ENCODE measurements around the gene PTPA.
"Not testable (repeated sequence)": the region's sequence is repeated elsewhere in the genome, so short reads cannot be mapped to it uniquely, and the experiment has no call there.

PTPA gene

DNA sequence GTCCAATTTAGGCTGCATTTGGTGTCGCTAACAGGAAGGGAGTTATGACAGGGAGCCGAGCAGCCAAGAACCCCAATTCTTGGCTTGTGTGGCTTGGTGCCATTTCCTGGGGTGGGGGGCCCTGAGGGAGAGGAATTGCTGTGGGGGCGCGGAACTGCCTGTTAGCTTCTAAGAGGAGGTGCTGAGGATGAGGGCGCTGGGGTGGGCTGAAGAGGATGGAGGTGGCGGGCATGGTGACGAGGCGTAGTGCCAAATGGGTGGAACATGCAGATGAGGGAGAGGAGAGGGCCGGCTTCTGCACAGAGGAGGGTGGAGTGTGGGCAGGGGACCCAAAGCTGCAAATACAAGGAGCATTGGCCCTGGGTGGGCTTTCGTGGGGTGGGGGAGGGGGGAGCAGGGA is 38.9 kb downstream of the PTPA start:
- H3K4me1 ChIP-seq (ENCODE audit: insufficient read depth, low read length) = peaks cover 19% of the 10 kb centered on the region
- H3K9me3 ChIP-seq (ENCODE audit: low read length) = no peaks in the 10 kb centered on the region
- H3K36me3 ChIP-seq (ENCODE audit: insufficient read depth, low read length) = no peaks in the 10 kb centered on the region
- H2AFZ ChIP-seq (ENCODE audit: low read depth, low read length) = no peak overlapping the region
- no peaks in the 10 kb centered on the region for H3K27me3 ChIP-seq (ENCODE audit: insufficient read depth, low read length)
- no peak overlapping the region for H3K4me3 ChIP-seq (ENCODE audit: low read length)

DNA sequence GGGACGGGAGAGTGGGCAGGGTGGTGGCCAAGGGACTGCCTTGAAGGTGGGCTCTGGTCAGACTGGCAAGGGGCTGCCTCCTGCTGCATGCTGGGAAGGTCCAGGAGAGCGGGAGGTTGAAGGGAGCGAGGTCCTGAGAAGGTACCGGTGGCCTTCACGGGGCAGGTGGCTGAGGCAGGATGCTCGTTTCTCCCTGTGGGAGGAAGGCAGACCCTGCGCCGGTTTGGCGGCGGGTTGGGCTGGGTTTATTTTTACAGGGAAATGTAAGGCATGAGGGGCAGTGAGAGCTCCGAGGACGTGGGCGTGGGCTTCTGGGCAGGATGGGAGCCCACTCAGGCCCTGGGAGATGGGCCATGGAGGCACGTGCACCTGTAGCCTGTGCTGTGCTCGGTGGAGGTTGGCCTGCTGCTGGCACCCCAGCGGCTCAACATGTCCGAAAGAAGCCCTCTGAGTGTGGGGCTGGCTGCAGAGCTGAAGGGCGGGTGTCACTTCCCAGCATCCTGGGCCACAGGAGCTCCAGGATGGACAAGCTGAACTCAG is 39.5 kb downstream of the PTPA start:
- H3K27me3 ChIP-seq (ENCODE audit: insufficient read depth, low read length) = no peaks in the 10 kb centered on the region
- H2AFZ ChIP-seq (ENCODE audit: low read depth, low read length) = no peak overlapping the region
- H3K36me3 ChIP-seq (ENCODE audit: insufficient read depth, low read length) = no peaks in the 10 kb centered on the region

DNA sequence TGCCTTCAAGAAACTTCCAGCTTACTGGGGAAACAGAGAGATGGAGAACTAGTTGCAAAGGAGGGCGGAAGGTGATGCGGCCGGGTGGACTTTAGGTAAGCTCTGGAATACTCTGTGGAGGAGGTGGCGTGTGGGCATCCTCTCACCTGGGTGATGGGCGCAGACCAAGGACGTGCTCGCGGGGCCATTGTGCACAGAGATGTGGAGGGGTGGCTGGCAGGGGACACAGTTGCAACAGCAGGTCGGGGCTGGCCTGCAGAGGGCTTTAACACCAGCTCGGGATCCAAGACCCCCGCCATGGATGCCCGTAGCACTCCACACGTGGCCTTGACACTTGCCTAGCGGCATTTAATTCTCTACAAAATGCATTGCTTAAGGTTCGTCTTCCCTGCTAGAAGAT is 40.3 kb downstream of the PTPA start:
- Histone ChIP-seq H3K9me3 (ENCODE audit: low read length) (no peaks in the 10 kb centered on the region), H3K4me1 (ENCODE audit: insufficient read depth, low read length) (peaks cover 5% of the 10 kb centered on the region), H2AFZ (ENCODE audit: low read depth, low read length) (no peak overlapping the region), H3K4me3 (ENCODE audit: low read length) (no peak overlapping the region), H3K27me3 (ENCODE audit: insufficient read depth, low read length) (no peaks in the 10 kb centered on the region), H3K36me3 (ENCODE audit: insufficient read depth, low read length) (no peaks in the 10 kb centered on the region)

More for the DNA sequence above, 39.5 kb downstream of the PTPA start:
- Histone ChIP-seq H3K4me3 (ENCODE audit: low read length) (no peak overlapping the region), H3K9me3 (ENCODE audit: low read length) (no peaks in the 10 kb centered on the region), H3K4me1 (ENCODE audit: insufficient read depth, low read length) (peaks cover 13% of the 10 kb centered on the region)

DNA sequence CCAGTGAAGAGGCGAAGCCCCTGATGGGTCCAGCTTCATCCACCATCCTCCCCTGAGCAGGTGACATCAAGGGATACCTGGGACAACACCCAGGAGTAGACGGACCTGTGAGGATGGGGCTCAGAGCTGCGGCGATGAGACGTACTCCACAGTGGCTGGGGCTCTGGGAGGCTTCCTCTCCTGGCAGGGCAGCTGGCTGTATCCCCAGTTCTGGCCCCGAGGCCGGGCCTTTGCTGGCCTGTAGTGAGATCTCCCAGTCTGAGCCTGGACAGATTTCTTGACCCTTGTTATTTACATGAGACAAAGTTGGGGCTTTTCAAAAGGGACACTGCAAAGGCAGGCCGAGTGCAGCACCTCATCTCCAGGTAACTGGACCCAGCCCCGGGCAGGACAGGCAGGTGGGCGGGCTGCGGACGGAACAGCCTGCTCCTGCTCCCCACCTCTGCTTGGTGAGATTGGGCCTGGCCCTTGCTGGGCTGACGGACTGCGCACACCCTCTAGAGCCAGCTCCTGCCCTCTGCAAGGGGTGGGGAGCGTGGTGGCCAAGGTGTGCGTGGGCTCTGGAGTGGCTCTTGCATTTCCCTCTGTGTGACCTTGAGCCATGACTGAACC is 43.8 kb downstream of the PTPA start:
- Histone ChIP-seq H3K4me1 (ENCODE audit: insufficient read depth, low read length) (no peaks in the 10 kb centered on the region), H3K36me3 (ENCODE audit: insufficient read depth, low read length) (no peaks in the 10 kb centered on the region), H3K27me3 (ENCODE audit: insufficient read depth, low read length) (no peaks in the 10 kb centered on the region), H2AFZ (ENCODE audit: low read depth, low read length) (no peak overlapping the region), H3K9me3 (ENCODE audit: low read length) (no peaks in the 10 kb centered on the region), H3K4me3 (ENCODE audit: low read length) (no peak overlapping the region)

DNA sequence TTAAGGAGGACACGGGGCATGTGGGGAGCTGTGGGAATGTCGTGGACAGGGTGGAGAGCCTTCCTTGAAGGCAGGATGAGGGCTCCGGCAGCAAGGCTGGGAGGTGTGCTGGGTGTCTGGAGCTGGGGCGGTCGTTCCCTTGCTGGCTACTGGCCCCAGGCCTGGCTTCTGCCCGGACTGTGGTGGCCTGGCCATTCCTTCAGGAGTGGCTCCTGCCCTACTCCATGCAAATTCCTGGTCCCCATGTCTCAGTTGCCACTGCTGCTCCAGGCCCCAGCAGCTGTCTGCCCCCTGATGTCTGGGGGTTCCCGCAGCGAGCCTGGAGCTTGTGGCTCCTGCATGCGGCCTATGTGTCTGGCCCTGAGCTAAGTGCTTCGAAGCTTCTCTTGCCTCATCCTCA is 44.9 kb downstream of the PTPA start:
- Histone ChIP-seq H2AFZ (ENCODE audit: low read depth, low read length) (no peak overlapping the region), H3K4me1 (ENCODE audit: insufficient read depth, low read length) (no peaks in the 10 kb centered on the region), H3K4me3 (ENCODE audit: low read length) (no peak overlapping the region), H3K9me3 (ENCODE audit: low read length) (no peaks in the 10 kb centered on the region), H3K27me3 (ENCODE audit: insufficient read depth, low read length) (no peaks in the 10 kb centered on the region), H3K36me3 (ENCODE audit: insufficient read depth, low read length) (no peaks in the 10 kb centered on the region)

DNA sequence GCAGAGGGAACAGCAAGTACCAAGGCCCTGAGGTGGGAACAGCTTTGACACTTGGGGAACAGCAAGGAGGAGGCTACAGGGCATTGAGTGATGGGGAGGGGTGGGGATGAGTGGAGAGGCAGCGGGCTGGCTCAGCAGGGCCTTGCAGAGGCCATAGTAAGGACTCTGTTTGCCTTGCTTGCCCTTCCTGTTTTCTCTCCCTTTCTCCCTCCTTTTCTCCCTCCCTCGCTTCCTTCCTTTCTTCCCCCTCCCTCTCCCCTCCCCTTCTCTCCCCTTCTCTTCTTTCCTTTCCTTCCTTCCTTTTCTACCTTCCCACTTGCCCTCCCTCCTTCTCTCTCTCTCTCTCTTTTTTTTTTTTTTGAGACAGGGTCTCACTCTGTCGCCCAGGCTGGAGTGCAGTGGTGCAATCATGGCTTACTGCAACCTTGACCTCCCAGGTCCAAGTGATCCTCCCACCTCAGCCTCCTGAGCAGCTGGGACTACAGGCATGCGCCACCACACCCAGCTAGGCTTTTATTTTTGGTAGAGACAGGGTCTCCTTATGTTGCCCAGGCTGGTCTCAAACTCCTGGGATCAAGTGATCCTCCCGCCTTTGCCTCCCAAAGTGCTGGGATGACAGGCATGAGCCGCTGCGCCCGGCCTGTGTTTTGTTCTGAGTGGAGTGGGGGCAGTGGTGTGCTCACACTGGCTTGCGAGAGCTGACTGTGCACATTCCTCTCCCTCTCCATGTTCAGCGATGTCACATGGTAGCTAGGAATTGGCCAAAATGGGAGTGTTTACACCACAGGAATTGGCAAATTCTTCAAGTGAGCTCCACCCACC is 49.7 kb downstream of the PTPA start:
- no peak overlapping the region for H2AFZ ChIP-seq (ENCODE audit: low read depth, low read length)
- H3K4me3 ChIP-seq (ENCODE audit: low read length) = no peak overlapping the region
- H3K36me3 ChIP-seq (ENCODE audit: insufficient read depth, low read length) = no peaks in the 10 kb centered on the region
- no peaks in the 10 kb centered on the region for H3K27me3 ChIP-seq (ENCODE audit: insufficient read depth, low read length)
- peaks cover 4% of the 10 kb centered on the region for H3K4me1 ChIP-seq (ENCODE audit: insufficient read depth, low read length)
- H3K9me3 ChIP-seq (ENCODE audit: low read length) = no peaks in the 10 kb centered on the region

DNA sequence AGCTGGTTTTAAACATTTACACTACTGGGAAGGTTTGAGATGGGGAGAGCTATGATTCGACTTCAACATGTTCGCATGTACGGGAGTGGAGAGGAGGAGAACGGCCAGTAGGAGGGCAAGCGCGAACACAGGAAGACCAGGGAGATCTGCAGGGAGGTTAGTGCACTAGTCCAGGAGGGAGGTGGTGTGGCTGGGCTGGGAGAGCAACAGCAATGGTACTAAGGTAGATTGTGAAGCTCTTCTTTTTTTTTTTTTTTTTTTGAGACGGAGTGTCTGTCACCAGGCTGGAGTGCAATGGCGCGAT is 50.3 kb downstream of the PTPA start:
- H3K4me1 ChIP-seq (ENCODE audit: insufficient read depth, low read length) = peaks cover 4% of the 10 kb centered on the region
- H3K27me3 ChIP-seq (ENCODE audit: insufficient read depth, low read length) = no peaks in the 10 kb centered on the region
- no peaks in the 10 kb centered on the region for H3K9me3 ChIP-seq (ENCODE audit: low read length)
- H2AFZ ChIP-seq (ENCODE audit: low read depth, low read length) = no peak overlapping the region
- H3K4me3 ChIP-seq (ENCODE audit: low read length) = no peak overlapping the region
- H3K36me3 ChIP-seq (ENCODE audit: insufficient read depth, low read length) = no peaks in the 10 kb centered on the region

DNA sequence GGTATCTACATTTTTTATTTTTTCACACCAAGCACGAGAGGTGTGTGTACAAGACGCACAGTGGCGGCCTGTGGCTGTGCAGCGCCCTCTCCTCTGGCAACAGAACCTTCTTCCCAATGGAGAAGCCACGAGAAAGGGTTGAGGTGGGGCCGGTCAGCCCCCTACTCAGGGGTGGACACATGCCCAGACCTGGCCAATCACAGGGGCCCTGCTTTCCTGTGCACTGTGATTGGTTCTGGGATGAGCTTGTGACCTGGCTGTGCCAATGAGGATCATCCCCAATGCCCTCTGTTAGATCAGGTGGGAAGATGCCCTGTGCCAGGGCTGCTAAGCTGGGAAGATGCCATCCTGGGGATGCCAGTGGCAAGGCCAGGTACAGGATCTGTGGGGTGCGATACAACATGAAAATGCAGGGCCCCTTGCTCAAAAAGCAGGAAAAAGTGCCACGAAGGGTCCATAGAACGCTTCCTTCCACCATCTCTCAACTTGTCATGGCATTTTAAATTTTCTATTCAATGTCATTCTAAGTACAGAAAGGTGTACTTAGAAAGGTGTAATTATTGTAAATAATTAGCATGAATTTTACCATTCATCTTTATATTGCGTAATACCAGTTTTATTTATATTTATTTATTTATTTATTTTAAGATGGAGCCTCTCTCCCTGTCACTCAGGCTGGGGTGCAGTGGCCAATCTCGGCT is 51.4 kb downstream of the PTPA start:
- Histone ChIP-seq H3K27me3 (ENCODE audit: insufficient read depth, low read length) (no peaks in the 10 kb centered on the region), H3K36me3 (ENCODE audit: insufficient read depth, low read length) (no peaks in the 10 kb centered on the region), H3K9me3 (ENCODE audit: low read length) (no peaks in the 10 kb centered on the region), H3K4me1 (ENCODE audit: insufficient read depth, low read length) (peaks cover 4% of the 10 kb centered on the region), H3K4me3 (ENCODE audit: low read length) (no peak overlapping the region), H2AFZ (ENCODE audit: low read depth, low read length) (no peak overlapping the region)

DNA sequence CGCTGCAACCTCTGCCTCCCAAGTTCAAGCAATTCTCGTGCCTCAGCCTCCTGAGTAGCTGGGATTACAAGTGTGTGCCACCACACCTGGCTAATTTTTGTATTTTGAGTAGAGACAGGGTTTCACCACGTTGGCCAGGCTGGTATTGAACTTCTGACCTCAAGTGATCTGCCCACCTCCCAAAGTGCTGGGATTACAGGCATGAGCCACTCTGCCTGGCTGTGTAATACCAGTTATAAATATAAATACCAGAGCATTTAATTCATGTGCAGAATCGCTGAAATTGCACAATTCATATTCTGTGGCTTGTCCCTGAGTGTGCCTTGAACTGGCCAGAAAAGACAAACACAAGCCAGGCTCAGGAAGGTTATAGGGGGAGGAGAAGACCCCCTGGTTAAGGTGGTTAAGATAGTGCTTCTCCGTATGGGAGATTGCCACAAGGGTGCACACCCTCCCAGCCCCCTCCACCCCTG is 52.0 kb downstream of the PTPA start:
- not testable (repeated sequence) for H3K4me3 ChIP-seq (ENCODE audit: low read length); H3K9me3 ChIP-seq (ENCODE audit: low read length); H3K4me1 ChIP-seq (ENCODE audit: insufficient read depth, low read length); H3K27me3 ChIP-seq (ENCODE audit: insufficient read depth, low read length); H3K36me3 ChIP-seq (ENCODE audit: insufficient read depth, low read length); H2AFZ ChIP-seq (ENCODE audit: low read depth, low read length)

DNA sequence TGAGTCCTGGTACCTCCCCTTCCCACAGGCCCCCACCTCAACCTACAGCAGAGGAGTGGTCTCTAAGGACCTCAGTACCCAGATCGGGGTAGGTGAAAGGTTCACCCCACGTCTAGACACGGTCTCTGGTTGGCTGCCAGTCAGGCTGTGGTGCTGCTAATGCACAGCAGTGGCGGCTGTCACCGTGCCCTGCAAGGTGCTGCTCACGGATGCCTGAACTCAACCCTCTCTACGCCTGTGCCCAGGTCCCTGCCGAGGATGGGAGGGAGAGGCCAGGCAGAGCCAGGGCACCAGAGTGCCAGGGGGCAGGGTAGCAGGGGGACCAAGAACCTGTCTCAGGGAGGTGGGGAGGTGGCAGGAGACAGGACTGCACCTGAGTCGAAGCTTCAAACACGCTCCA is 52.5 kb downstream of the PTPA start:
- no peak overlapping the region for H3K4me3 ChIP-seq (ENCODE audit: low read length)
- H3K4me1 ChIP-seq (ENCODE audit: insufficient read depth, low read length) = peaks cover 4% of the 10 kb centered on the region
- H3K36me3 ChIP-seq (ENCODE audit: insufficient read depth, low read length) = no peaks in the 10 kb centered on the region
- H3K27me3 ChIP-seq (ENCODE audit: insufficient read depth, low read length) = no peaks in the 10 kb centered on the region
- no peaks in the 10 kb centered on the region for H3K9me3 ChIP-seq (ENCODE audit: low read length)
- H2AFZ ChIP-seq (ENCODE audit: low read depth, low read length) = no peak overlapping the region

DNA sequence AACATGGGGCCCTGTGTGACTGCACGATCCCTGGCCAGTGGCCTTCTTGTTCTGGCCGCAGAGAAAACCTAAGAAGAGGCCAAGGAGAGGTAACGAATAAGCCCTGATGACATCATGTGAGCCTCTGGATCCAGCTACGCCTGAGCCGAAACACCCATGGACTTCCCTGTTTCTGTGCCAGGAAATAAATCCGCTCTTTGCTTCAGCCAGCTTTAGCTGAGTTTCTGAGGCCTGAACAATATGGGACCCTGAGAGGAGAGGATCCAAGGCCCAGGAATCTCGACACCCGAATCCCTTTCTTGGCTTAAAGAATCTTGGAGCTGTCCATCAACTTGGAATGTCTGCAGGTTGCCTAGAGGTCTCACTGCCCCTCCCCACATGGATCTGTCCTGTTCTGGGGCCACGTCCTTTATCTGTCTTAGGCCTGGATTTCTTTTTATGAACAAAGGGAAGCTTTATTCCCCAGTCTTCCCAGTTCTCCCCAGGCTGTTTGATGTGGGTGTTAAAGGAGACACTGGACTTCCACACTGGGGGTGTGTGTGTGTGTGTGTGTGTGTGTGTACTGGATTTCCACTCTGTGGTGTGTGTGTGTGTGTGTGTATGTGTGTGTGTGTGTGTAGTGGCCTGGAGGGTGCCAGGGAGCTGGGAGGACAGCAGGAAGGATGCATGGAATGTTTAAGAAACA is 53.2 kb downstream of the PTPA start:
- no peaks in the 10 kb centered on the region for H3K27me3 ChIP-seq (ENCODE audit: insufficient read depth, low read length)
- H3K36me3 ChIP-seq (ENCODE audit: insufficient read depth, low read length) = no peaks in the 10 kb centered on the region
- no peak overlapping the region for H2AFZ ChIP-seq (ENCODE audit: low read depth, low read length)
- peaks cover 4% of the 10 kb centered on the region for H3K4me1 ChIP-seq (ENCODE audit: insufficient read depth, low read length)
- H3K9me3 ChIP-seq (ENCODE audit: low read length) = no peaks in the 10 kb centered on the region
- no peak overlapping the region for H3K4me3 ChIP-seq (ENCODE audit: low read length)

DNA sequence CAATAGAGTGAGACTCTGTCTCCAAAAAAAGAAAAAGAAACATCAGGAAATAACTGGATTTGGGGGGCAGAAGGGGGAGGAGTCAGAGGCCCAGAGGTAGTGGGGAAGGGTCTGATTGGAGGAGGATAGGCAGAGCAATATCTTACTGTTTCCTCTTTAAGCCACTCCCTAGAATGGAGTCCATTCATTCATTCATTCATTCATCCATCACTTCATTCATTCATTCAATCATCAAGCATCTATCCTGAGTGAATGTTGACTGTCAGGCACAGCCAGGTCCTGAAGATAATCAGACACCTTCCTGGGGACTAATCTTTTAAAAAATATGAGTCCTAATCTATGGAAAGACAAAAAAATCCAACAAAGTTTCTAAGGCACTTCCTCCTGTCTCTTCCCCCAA is 54.0 kb downstream of the PTPA start:
- H2AFZ ChIP-seq (ENCODE audit: low read depth, low read length) = no peak overlapping the region
- no peaks in the 10 kb centered on the region for H3K36me3 ChIP-seq (ENCODE audit: insufficient read depth, low read length)
- no peak overlapping the region for H3K4me3 ChIP-seq (ENCODE audit: low read length)
- no peaks in the 10 kb centered on the region for H3K27me3 ChIP-seq (ENCODE audit: insufficient read depth, low read length)
- H3K9me3 ChIP-seq (ENCODE audit: low read length) = no peaks in the 10 kb centered on the region
- H3K4me1 ChIP-seq (ENCODE audit: insufficient read depth, low read length) = peaks cover 4% of the 10 kb centered on the region
